HEK293 (cell line): ENCODE data around the gene IARS1.

ENCODE experiments used
- CTCF ChIA-PET: fragments of 350-600 bp; formaldehyde crosslinking; extraction: SDS; loops from one replicate; lab custom pipeline; 2021; ENCODE audit warnings: antibody characterized with exemption; lab: Yijun Ruan, JAX
- POLR2A ChIA-PET: fragments of 300-600 bp; formaldehyde crosslinking; extraction: SDS; loops from one replicate; lab custom pipeline; 2020; ENCODE audit warnings: antibody characterized with exemption, inconsistent platforms; lab: Yijun Ruan, JAX
- H3K27ac ChIP-seq: fragments of 200-500 bp; sonication (Bioruptor generic); 2 replicates; pipeline ENCODE4 v1.5.1; 2014; ENCODE audit warnings: low read depth, low read length, control low read depth, inconsistent platforms; ENCODE audit errors: extremely low read depth
- H3K36me3 ChIP-seq, 2 experiments: fragments of 200-500 bp in 1 of 2; sonication (Bioruptor generic) in 1 of 2; 1 replicate in 1 of 2; 2 replicates in 1 of 2; pipeline ENCODE4 v1.5.1; 2014 to 2017; ENCODE audit warnings: inconsistent platforms in 2 of 2, low read length in 2 of 2; ENCODE audit not compliant: control insufficient read depth in 2 of 2, insufficient read depth in 1 of 2
- H3K4me1 ChIP-seq: fragments of 200-500 bp; sonication (Bioruptor generic); 2 replicates; pipeline ENCODE4 v1.5.1; 2014; ENCODE audit warnings: mild to moderate bottlenecking, low read length, inconsistent platforms; ENCODE audit not compliant: control insufficient read depth, insufficient read depth
- H3K4me3 ChIP-seq: 2 replicates; pipeline ENCODE4 v1.5.1; 2011; ENCODE audit warnings: low read depth, mild to moderate bottlenecking, control low read depth, low read length, moderate library complexity
- H3K9me3 ChIP-seq: fragments of 200-500 bp; sonication (Bioruptor generic); 2 replicates; pipeline ENCODE4 v1.5.1; 2014; ENCODE audit warnings: low read depth, low read length, inconsistent platforms; ENCODE audit not compliant: control insufficient read depth, insufficient read depth
- FEZF1 ChIP-seq: fragments of 450-650 bp; formaldehyde crosslinking; IDR thresholded peaks from 2 replicates; pipeline ENCODE4 v1.5.1; 2016; ENCODE audit warnings: missing biosample characterization, missing genetic modification characterization
- GFI1B ChIP-seq: fragments of 450-650 bp; formaldehyde crosslinking; IDR thresholded peaks from 2 replicates; pipeline ENCODE4 v1.5.1; 2016; ENCODE audit warnings: missing biosample characterization, missing genetic modification characterization
- GLIS2 ChIP-seq: fragments of 450-650 bp; formaldehyde crosslinking; IDR thresholded peaks from 2 replicates; pipeline ENCODE4 v1.5.1; 2016; ENCODE audit warnings: missing biosample characterization, missing genetic modification characterization
- IKZF3 ChIP-seq: fragments of 450-650 bp; IDR thresholded peaks from 2 replicates; pipeline ENCODE4 v1.5.0; 2018; ENCODE audit warnings: missing biosample characterization, mild to moderate bottlenecking, missing genetic modification characterization, moderate library complexity
- MZF1 ChIP-seq: fragments of 450-650 bp; formaldehyde crosslinking; IDR thresholded peaks from 2 replicates; pipeline ENCODE4 v1.5.1; 2017; ENCODE audit warnings: missing biosample characterization, missing genetic modification characterization, borderline replicate concordance
- OSR2 ChIP-seq: fragments of 450-650 bp; formaldehyde crosslinking; IDR thresholded peaks from 2 replicates; pipeline ENCODE4 v1.5.1; 2016; ENCODE audit warnings: missing biosample characterization, missing genetic modification characterization
- RBAK ChIP-seq: fragments of 450-650 bp; formaldehyde crosslinking; IDR thresholded peaks from 2 replicates; pipeline ENCODE4 v1.5.1; 2016; ENCODE audit warnings: missing biosample characterization, missing genetic modification characterization
- ZBTB6 ChIP-seq: fragments of 450-650 bp; formaldehyde crosslinking; IDR thresholded peaks from 2 replicates; pipeline ENCODE4 v1.5.1; 2017; ENCODE audit warnings: missing biosample characterization, missing genetic modification characterization
- ZFHX2 ChIP-seq: fragments of 450-650 bp; formaldehyde crosslinking; conservative IDR thresholded peaks from 2 replicates; pipeline ENCODE4 v1.5.1; 2016; ENCODE audit warnings: missing biosample characterization, missing genetic modification characterization
- ZNF112 ChIP-seq: fragments of 450-650 bp; formaldehyde crosslinking; IDR thresholded peaks from 2 replicates; pipeline ENCODE4 v1.5.0; 2017; ENCODE audit warnings: missing biosample characterization, missing genetic modification characterization
- ZNF121 ChIP-seq: fragments of 450-650 bp; formaldehyde crosslinking; IDR thresholded peaks from 2 replicates; pipeline ENCODE4 v1.5.1; 2016; ENCODE audit warnings: missing biosample characterization, missing genetic modification characterization
- ZNF138 ChIP-seq: fragments of 450-650 bp; formaldehyde crosslinking; IDR thresholded peaks from 2 replicates; pipeline ENCODE4 v1.5.1; 2016; ENCODE audit warnings: missing biosample characterization, missing genetic modification characterization, borderline replicate concordance
- ZNF155 ChIP-seq: fragments of 450-650 bp; formaldehyde crosslinking; IDR thresholded peaks from 2 replicates; pipeline ENCODE4 v1.5.1; 2016; ENCODE audit warnings: missing biosample characterization, missing genetic modification characterization
- ZNF157 ChIP-seq: fragments of 450-650 bp; formaldehyde crosslinking; IDR thresholded peaks from 2 replicates; pipeline ENCODE4 v1.5.1; 2016; ENCODE audit warnings: missing biosample characterization, missing genetic modification characterization
- ZNF174 ChIP-seq: fragments of 450-650 bp; formaldehyde crosslinking; IDR thresholded peaks from 2 replicates; pipeline ENCODE4 v1.5.0; 2017; ENCODE audit warnings: missing biosample characterization, mild to moderate bottlenecking, missing genetic modification characterization
- ZNF175 ChIP-seq: fragments of 450-650 bp; formaldehyde crosslinking; IDR thresholded peaks from 2 replicates; pipeline ENCODE4 v1.5.1; 2016; ENCODE audit warnings: missing biosample characterization, missing genetic modification characterization
- ZNF18 ChIP-seq: fragments of 450-650 bp; formaldehyde crosslinking; IDR thresholded peaks from 2 replicates; pipeline ENCODE4 v1.5.1; 2016; ENCODE audit warnings: missing biosample characterization, missing genetic modification characterization
- ZNF404 ChIP-seq: fragments of 450-650 bp; formaldehyde crosslinking; IDR thresholded peaks from 2 replicates; pipeline ENCODE4 v1.5.1; 2017; ENCODE audit warnings: missing biosample characterization, missing genetic modification characterization
- ZNF548 ChIP-seq: fragments of 450-650 bp; formaldehyde crosslinking; IDR thresholded peaks from 2 replicates; pipeline ENCODE4 v1.5.1; 2016; ENCODE audit warnings: missing biosample characterization, missing genetic modification characterization
- ZNF580 ChIP-seq: fragments of 450-650 bp; formaldehyde crosslinking; IDR thresholded peaks from 2 replicates; pipeline ENCODE4 v1.5.1; 2016; ENCODE audit warnings: missing biosample characterization, missing genetic modification characterization
- ZNF776 ChIP-seq: fragments of 450-650 bp; formaldehyde crosslinking; IDR thresholded peaks from 2 replicates; pipeline ENCODE4 v1.5.0; 2017; ENCODE audit warnings: missing biosample characterization, missing genetic modification characterization, borderline replicate concordance
- TF ChIP-seq, protein P1 (sequence below): fragments of 450-650 bp; formaldehyde crosslinking; conservative IDR thresholded peaks from 2 replicates; pipeline ENCODE4 v1.5.1; 2016; ENCODE audit warnings: low read depth, missing biosample characterization, missing genetic modification characterization
- TF ChIP-seq, protein P2 (sequence below): fragments of 450-650 bp; formaldehyde crosslinking; IDR thresholded peaks from 2 replicates; pipeline ENCODE4 v1.5.1; 2016; ENCODE audit warnings: missing biosample characterization, missing genetic modification characterization
- TF ChIP-seq, protein P3 (sequence below): fragments of 450-650 bp; formaldehyde crosslinking; IDR thresholded peaks from 2 replicates; pipeline ENCODE4 v1.5.1; 2016; ENCODE audit warnings: missing biosample characterization, missing genetic modification characterization

Gene IARS1

DNA sequence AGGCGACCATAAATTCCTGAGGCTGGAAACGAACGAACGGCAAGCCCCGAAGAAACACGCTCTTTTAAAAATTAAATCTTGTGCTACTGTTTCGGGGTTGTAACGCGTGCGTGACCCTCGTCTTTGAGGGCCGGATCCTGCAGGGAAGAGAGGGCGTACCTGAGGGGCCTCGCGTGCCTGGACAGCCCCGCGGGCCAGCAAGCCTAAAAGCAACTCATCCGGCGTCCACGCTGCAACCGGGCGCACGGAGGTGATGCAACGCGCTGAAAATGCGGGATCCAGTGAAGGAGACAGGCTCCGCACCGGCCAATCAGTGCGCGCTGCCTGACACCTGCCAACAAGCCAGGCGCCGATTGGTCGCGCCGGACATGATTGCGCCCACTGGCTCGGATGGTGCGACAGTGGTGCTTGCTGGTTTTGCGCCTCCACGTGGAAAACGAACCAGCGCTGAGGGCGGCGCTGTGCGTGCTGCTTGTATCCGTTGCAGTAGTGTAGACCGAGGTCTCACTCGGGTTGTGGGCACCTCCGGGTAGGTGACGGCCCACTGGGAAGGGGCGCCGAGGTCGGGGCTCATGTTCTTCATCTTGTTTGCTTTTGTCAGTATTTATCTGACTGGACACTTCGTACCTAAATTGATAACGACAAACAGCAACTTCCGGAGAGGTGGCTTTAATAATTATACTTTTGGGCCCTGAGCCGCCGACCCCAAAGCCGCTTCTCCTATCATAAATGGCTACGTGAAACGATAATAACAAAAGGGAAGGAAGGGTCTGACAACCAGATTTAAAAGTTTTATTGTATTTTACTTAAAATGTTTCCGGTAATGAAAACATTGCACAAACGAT lies at the start of gene IARS1:
TSS of gene IARS1 (minus strand) at position 246 of the 845 bp plus-strand sequence. CDS start 4,278 bp downstream, outside the sequence.
- ChIA-PET CTCF (no interaction called here), POLR2A (no interaction called here)
- peak within 1 kb of the TSS; percentile 53 for H3K27ac ChIP-seq
- H3K9me3 ChIP-seq = no peaks in the 10 kb centered on the region
- peaks cover 10 to 45% of the 10 kb centered on the region in 2 experiments for H3K36me3 ChIP-seq
- H3K4me3 ChIP-seq = peak within 1 kb of the TSS; percentile 98
- H3K4me1 ChIP-seq = no peaks in the 10 kb centered on the region; the same call in 1 of the 2 replicates
- TF ChIP-seq, protein P1, sequence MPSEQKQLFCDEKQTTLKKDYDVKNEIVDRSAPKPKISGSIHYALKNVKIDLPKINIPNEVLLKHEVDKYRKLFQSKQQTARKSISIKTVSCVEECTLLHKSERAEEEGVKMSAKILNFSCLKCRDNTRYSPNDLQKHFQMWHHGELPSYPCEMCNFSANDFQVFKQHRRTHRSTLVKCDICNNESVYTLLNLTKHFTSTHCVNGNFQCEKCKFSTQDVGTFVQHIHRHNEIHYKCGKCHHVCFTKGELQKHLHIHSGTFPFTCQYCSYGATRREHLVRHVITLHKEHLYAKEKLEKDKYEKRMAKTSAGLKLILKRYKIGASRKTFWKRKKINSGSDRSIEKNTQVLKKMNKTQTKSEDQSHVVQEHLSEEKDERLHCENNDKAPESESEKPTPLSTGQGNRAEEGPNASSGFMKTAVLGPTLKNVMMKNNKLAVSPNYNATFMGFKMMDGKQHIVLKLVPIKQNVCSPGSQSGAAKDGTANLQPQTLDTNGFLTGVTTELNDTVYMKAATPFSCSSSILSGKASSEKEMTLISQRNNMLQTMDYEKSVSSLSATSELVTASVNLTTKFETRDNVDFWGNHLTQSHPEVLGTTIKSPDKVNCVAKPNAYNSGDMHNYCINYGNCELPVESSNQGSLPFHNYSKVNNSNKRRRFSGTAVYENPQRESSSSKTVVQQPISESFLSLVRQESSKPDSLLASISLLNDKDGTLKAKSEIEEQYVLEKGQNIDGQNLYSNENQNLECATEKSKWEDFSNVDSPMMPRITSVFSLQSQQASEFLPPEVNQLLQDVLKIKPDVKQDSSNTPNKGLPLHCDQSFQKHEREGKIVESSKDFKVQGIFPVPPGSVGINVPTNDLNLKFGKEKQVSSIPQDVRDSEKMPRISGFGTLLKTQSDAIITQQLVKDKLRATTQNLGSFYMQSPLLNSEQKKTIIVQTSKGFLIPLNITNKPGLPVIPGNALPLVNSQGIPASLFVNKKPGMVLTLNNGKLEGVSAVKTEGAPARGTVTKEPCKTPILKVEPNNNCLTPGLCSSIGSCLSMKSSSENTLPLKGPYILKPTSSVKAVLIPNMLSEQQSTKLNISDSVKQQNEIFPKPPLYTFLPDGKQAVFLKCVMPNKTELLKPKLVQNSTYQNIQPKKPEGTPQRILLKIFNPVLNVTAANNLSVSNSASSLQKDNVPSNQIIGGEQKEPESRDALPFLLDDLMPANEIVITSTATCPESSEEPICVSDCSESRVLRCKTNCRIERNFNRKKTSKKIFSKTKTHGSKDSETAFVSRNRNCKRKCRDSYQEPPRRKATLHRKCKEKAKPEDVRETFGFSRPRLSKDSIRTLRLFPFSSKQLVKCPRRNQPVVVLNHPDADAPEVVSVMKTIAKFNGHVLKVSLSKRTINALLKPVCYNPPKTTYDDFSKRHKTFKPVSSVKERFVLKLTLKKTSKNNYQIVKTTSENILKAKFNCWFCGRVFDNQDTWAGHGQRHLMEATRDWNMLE (tag by site-specific recombination) = no peak
- TF ChIP-seq ZBTB6 = no peak
- TF ChIP-seq, protein P2, sequence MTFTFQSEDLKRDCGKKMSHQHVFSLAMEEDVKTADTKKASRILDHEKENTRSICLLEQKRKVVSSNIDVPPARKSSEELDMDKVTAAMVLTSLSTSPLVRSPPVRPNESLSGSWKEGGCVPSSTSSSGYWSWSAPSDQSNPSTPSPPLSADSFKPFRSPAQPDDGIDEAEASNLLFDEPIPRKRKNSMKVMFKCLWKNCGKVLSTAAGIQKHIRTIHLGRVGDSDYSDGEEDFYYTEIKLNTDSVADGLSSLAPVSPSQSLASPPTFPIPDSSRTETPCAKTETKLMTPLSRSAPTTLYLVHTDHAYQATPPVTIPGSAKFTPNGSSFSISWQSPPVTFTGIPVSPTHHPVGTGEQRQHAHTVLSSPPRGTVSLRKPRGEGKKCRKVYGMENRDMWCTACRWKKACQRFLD (tag by site-specific recombination) = no peak
- no peak for TF ChIP-seq ZNF174
- TF ChIP-seq OSR2 (tag by site-specific recombination) = no peak
- TF ChIP-seq, protein P3, sequence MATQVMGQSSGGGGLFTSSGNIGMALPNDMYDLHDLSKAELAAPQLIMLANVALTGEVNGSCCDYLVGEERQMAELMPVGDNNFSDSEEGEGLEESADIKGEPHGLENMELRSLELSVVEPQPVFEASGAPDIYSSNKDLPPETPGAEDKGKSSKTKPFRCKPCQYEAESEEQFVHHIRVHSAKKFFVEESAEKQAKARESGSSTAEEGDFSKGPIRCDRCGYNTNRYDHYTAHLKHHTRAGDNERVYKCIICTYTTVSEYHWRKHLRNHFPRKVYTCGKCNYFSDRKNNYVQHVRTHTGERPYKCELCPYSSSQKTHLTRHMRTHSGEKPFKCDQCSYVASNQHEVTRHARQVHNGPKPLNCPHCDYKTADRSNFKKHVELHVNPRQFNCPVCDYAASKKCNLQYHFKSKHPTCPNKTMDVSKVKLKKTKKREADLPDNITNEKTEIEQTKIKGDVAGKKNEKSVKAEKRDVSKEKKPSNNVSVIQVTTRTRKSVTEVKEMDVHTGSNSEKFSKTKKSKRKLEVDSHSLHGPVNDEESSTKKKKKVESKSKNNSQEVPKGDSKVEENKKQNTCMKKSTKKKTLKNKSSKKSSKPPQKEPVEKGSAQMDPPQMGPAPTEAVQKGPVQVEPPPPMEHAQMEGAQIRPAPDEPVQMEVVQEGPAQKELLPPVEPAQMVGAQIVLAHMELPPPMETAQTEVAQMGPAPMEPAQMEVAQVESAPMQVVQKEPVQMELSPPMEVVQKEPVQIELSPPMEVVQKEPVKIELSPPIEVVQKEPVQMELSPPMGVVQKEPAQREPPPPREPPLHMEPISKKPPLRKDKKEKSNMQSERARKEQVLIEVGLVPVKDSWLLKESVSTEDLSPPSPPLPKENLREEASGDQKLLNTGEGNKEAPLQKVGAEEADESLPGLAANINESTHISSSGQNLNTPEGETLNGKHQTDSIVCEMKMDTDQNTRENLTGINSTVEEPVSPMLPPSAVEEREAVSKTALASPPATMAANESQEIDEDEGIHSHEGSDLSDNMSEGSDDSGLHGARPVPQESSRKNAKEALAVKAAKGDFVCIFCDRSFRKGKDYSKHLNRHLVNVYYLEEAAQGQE = no peak; the same call in 1 of the 2 replicates
- no peak for TF ChIP-seq RBAK (tag by site-specific recombination)
- TF ChIP-seq ZFHX2 (tag by site-specific recombination) = peak; percentile 70
- no peak for TF ChIP-seq MZF1 (tag by site-specific recombination)
- TF ChIP-seq GFI1B = no peak
- no peak for TF ChIP-seq ZNF175 (tag by site-specific recombination)
- TF ChIP-seq GLIS2 (tag by site-specific recombination) = no peak
- no peak for TF ChIP-seq ZNF121 (tag by site-specific recombination)
- no peak for TF ChIP-seq ZNF155 (tag by site-specific recombination)
- no peak for TF ChIP-seq ZNF18 (tag by site-specific recombination)
- TF ChIP-seq IKZF3 (tag by site-specific recombination) = no peak
- TF ChIP-seq FEZF1 (tag by site-specific recombination) = no peak; the same call in 1 of the 2 replicates
- TF ChIP-seq ZNF548 (tag by site-specific recombination) = no peak
- no peak for TF ChIP-seq ZNF157
- TF ChIP-seq ZNF776 (tag by site-specific recombination) = no peak
- no peak for TF ChIP-seq ZNF580
- no peak for TF ChIP-seq ZNF404 (tag by site-specific recombination)
- no peak for TF ChIP-seq ZNF138 (tag by site-specific recombination)
- TF ChIP-seq ZNF112 = no peak
